Measurements from ENCODE around the gene TADA1.

DNA sequence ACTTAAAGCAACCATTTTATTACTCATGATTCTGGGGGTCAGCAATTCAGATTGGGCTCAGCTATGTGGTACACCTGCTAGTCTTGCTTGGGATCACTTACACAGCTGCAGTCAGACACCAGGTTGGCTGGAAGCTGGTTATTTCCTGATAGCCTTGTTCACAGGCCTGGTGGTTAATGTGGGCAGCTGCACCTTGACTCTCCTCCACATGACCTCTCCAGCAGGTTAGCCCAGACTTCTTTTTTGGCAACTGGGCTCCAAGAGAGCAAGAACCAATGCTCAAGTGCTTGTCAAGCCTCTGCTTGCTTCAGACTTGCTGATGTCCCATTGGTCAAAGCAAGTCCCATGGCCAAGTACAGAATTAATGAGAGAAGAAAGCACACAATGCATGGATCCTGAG, 48.6 kb downstream of the TADA1 start:
- TF ChIP-seq, protein P1, sequence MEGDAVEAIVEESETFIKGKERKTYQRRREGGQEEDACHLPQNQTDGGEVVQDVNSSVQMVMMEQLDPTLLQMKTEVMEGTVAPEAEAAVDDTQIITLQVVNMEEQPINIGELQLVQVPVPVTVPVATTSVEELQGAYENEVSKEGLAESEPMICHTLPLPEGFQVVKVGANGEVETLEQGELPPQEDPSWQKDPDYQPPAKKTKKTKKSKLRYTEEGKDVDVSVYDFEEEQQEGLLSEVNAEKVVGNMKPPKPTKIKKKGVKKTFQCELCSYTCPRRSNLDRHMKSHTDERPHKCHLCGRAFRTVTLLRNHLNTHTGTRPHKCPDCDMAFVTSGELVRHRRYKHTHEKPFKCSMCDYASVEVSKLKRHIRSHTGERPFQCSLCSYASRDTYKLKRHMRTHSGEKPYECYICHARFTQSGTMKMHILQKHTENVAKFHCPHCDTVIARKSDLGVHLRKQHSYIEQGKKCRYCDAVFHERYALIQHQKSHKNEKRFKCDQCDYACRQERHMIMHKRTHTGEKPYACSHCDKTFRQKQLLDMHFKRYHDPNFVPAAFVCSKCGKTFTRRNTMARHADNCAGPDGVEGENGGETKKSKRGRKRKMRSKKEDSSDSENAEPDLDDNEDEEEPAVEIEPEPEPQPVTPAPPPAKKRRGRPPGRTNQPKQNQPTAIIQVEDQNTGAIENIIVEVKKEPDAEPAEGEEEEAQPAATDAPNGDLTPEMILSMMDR (IDR thresholded peaks at IDR 0.05) = no peak
- no peak for TF ChIP-seq POLR2A (IDR thresholded peaks at IDR 0.05)

Measured in esophagus squamous epithelium (tissue), 4 donors.